ENCODE measurements around the gene SSBP4.

GRCh38 chr19:18475004-18475453 lies 55.8 kb downstream of the SSBP4 start:
- TF ChIP-seq CTCF (IDR thresholded peaks at IDR 0.05) (no peak), EP300 (IDR thresholded peaks at IDR 0.05) (no peak)
